ENCODE data around the gene SHB.

GRCh38 chr9:37917313-37917731, 151.7 kb downstream of the SHB start:
- no peak for TF ChIP-seq CTCF (IDR thresholded peaks at IDR 0.05)
- TF ChIP-seq POLR2A (IDR thresholded peaks at IDR 0.05) = no peak
- no peak for TF ChIP-seq EP300 (IDR thresholded peaks at IDR 0.05)
